NCI-H69 (cell line): ENCODE data around the gene DPH7.
"Not testable (repeated sequence)": the region's sequence is repeated elsewhere in the genome, so short reads cannot be mapped to it uniquely, and the experiment has no call there.

Experiments
- DNase-seq: peaks from one replicate; lab custom pipeline; 2025; lab: John Stamatoyannopoulos, UW

DPH7 gene

GRCh38 chr9:137580209-137580953 is 1.7 kb upstream of the DPH7 start:
- peak; percentile 73 for DNase-seq

GRCh38 chr9:137579259-137579604 is 507 bp upstream of the DPH7 start:
- no peak for DNase-seq

GRCh38 chr9:137575716-137576411 is 2.9 kb downstream of the DPH7 start:
- DNase-seq: no peak

GRCh38 chr9:137575364-137575715 is 3.4 kb downstream of the DPH7 start:
- no peak for DNase-seq

GRCh38 chr9:137574192-137574591 is 4.5 kb downstream of the DPH7 start:
- DNase-seq: no peak

- DNase-seq: no peak
These were observed 8.2 kb downstream of the DPH7 start for GRCh38 chr9:137570566-137570965.

- no peak for DNase-seq
These were observed 9.0 kb downstream of the DPH7 start for GRCh38 chr9:137569609-137570203.

- not testable (repeated sequence) for DNase-seq
These were observed 10.3 kb downstream of the DPH7 start for GRCh38 chr9:137568445-137568844.

GRCh38 chr9:137564817-137565411 is 13.8 kb downstream of the DPH7 start:
- DNase-seq: no peak

GRCh38 chr9:137564134-137564533 is 14.6 kb downstream of the DPH7 start:
- no peak for DNase-seq

GRCh38 chr9:137558127-137558526 is 20.6 kb downstream of the DPH7 start:
- no peak for DNase-seq

- peak; percentile 9 for DNase-seq
These were observed 22.5 kb downstream of the DPH7 start for GRCh38 chr9:137556069-137556838.

GRCh38 chr9:137555179-137555578 is 23.5 kb downstream of the DPH7 start:
- no peak for DNase-seq

- DNase-seq: no peak
These were observed 24.4 kb downstream of the DPH7 start for GRCh38 chr9:137554349-137554748.

- DNase-seq: not testable (repeated sequence)
These were observed 25.1 kb downstream of the DPH7 start for GRCh38 chr9:137553654-137554053.

- peak; percentile 71 for DNase-seq
These were observed 26.5 kb downstream of the DPH7 start for GRCh38 chr9:137552022-137552768.

GRCh38 chr9:137551264-137552021 is 27.3 kb downstream of the DPH7 start, which contains the start of gene MRPL41:
MRPL41 (plus strand) TSS chr9:137551879; CDS start chr9:137552082, 203 bp downstream.
- DNase-seq: peak; percentile 97

GRCh38 chr9:137550958-137551263 is 27.8 kb downstream of the DPH7 start:
- DNase-seq: not testable (repeated sequence)

- peak; percentile 97 for DNase-seq
These were observed 28.5 kb downstream of the DPH7 start, which contains the start of gene PNPLA7 for GRCh38 chr9:137550231-137550621. PNPLA7 (minus strand) TSS chr9:137550402; CDS start chr9:137550197, 205 bp downstream.

GRCh38 chr9:137547687-137548543 is 30.8 kb downstream of the DPH7 start:
- DNase-seq: no peak
